NCI-H2227 (cell line): ENCODE results near the gene PLGRKT.
"Not testable (repeated sequence)": the region's sequence is repeated elsewhere in the genome, so short reads cannot be mapped to it uniquely, and the experiment has no call there.

ENCODE experiments used
- DNase-seq: peaks from one replicate; lab custom pipeline; 2025; ENCODE audit not compliant: unreplicated experiment; lab: John Stamatoyannopoulos, UW

PLGRKT gene

DNA sequence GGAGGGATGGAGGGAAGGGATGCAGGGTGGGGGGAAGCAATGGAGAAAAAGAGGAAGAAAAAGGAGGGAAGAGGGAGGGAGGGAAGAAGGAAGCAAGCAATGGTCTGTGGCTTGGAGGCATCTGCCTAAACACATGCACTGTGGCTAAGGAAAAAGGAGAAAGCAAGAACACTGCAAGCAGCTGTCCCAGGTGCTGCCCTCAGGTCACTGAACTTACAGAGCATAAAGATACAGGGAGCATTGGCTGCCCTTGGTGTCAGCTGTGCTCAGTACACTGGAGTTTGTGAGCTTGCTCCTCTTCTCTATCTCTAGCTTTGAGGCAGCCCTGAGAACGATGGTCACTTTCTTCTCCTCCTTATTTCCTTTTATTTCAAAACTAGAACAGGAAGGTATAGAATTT is 116.1 kb downstream of the PLGRKT start:
- DNase-seq: not testable (repeated sequence)

DNA sequence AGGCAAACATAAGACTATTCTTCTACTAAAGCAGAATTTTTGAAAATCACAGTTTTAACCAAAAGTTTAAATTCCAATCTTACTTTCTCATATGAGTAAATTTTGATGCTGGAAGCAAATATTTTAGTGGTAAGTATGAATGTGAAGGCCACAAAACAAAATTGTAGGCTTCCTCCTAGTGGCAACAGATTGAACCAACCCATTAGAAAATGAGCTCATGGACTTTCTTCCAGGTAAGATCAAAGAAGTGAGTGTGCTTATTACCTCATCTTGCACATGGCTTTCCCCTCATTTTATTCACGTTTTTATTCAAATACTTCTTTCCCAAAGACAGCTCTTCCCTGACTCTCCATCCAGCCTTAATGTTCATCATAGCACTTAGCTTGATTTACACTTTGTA is 116.7 kb downstream of the PLGRKT start:
- DNase-seq: no peak

DNA sequence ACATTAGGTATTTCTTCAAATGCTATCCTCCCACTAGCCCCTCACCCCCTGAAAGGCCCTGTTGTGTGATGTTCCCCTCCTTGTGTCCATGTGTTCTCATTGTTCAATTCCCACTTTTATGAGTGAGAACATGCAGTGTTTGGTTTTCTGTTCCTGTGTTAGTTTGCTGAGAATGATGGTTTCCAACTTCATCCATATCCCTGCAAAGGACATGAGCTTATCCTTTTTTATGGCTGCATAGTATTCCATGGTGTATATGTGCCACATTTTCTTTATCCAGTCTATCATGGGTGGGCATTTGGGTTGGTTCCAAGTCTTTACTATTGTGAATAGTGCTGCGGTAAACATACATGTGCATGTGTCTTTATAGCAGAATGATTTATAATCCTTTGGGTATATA is 121.3 kb downstream of the PLGRKT start:
- not testable (repeated sequence) for DNase-seq

DNA sequence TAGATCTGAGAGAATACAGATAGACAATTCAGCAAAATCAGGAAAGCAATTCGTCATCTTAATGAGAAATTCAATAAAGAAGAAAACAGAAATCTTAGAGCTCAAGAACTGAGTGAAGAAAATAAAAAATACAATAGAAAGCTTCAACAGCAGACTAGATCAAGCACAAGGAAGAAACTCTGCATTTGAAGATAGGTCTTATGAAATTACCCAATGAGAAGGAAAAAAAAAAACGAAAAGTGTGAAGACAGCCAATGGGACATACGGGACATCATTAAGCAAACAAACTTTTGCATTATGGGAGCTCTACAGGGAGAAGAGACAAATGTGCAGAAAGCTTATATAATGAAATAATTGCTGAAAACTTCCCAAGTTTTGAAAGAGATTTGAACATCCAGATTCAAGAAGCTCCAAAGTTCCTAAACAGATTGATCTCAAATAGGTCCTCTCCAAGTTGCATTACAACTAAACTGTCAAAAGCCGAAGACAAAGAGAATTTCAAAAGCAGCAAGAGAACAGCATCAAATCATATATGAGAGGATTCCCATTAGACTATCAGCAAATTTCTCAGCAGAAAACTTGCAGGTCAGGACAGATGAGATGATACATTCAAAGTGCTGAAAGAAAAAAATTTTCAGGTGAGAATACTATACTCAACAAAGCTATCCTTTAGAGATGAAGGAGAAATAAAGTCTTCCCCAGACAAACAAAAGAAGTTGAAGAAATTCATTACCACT is 122.4 kb downstream of the PLGRKT start:
- no peak for DNase-seq

DNA sequence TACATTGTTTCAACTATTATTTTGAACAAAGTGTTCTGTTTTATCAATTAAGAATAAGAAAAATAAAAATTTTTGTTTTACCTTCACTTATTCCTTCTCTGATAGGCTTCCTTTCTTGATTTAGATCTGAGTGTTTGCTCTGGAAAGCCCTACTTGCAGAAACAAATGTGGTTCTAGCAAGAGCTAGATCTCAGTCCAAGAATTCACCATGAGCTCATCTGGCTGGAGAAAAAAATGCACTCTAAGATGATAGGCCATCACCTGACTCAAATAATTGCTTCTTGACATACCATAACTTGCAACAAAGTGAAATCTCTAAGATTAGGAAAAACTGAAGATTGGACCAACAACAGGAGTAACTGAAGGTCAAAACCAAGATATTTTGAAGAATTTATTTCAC is 126.9 kb downstream of the PLGRKT start:
- no peak for DNase-seq
